AG04450 (cell line): ENCODE measurements around the gene CD46. TPM values are rescaled to one million over a fixed set of nuclear protein-coding genes. Genes with fewer than 3 reads are reported as not detected.

ENCODE experiments used
- CTCF ChIA-PET: fragments of 300-600, 350-600 bp; formaldehyde crosslinking; extraction: SDS; loops from one replicate; lab custom pipeline; 2022; ENCODE audit warnings: antibody characterized with exemption, inconsistent platforms; lab: Charles Lee
- POLR2A ChIA-PET: fragments of 350-600 bp; formaldehyde crosslinking; extraction: SDS; loops from one replicate; lab custom pipeline; 2021; ENCODE audit warnings: antibody characterized with exemption, inconsistent platforms; lab: Yijun Ruan, JAX
- DNase-seq: peaks from one replicate; pipeline ENCODE4 v3.0.0-alpha.2; 2011; ENCODE audit warnings: low read depth, low spot score
- H3K27ac ChIP-seq: one replicate; pipeline ENCODE4 v1.5.1; 2012; ENCODE audit warnings: low read depth, low read length, control low read depth
- H3K27me3 ChIP-seq: one replicate; pipeline ENCODE4 v1.6.0; 2012; ENCODE audit warnings: low read length; ENCODE audit not compliant: control insufficient read depth, insufficient read depth
- H3K4me3 ChIP-seq: 2 replicates; pipeline ENCODE4 v1.5.1; 2011; ENCODE audit warnings: mild to moderate bottlenecking, low read depth, low read length, control low read depth
- H3K9me3 ChIP-seq: 2 replicates; pipeline ENCODE4 v1.5.1; 2012; ENCODE audit warnings: low read length; ENCODE audit not compliant: control insufficient read depth, insufficient read depth
- CTCF ChIP-seq: IDR thresholded peaks from 2 replicates; pipeline ENCODE4 v1.5.1; 2011; ENCODE audit warnings: low read depth, low read length, control low read depth, inconsistent platforms
- polyA plus RNA-seq: library from polyadenylated mRNA; depleted of rRNA; stranded (reverse); fragments of >200 nt; gene quantifications from 2 replicates; pipeline ENCODE4 v1.2.3, GENCODE V29; 2011

CD46 gene
- polyA plus RNA-seq, 1 experiment: 148 TPM

- no peaks in the 10 kb centered on the region for H3K27me3 ChIP-seq
- ChIA-PET CTCF (interaction anchor here (0.7 to 0.8 kb wide), 2 partner anchors 43 to 210 kb away, joined by 3 to 15 read pairs; no protein-coding TSS in a partner anchor), POLR2A (interaction anchor here (0.6 kb wide), 1 partner anchor 121 kb away, joined by 3 read pairs; no protein-coding TSS in a partner anchor)
- no peak for TF ChIP-seq CTCF
- H3K9me3 ChIP-seq: no peaks in the 10 kb centered on the region; the same call in 1 of the 2 replicates
- DNase-seq: no peak
- H3K27ac ChIP-seq: no peak overlapping the region
- H3K4me3 ChIP-seq: peak overlapping the region; percentile 96
Measured at GRCh38 chr1:207753611-207754010, 1.8 kb downstream of the CD46 start.

GRCh38 chr1:207754011-207754410, 2.2 kb downstream of the CD46 start:
- no peak for TF ChIP-seq CTCF
- Histone ChIP-seq H3K27ac (no peak overlapping the region), H3K4me3 (peak overlapping the region; percentile 5; the same call in 1 of the 2 replicates), H3K9me3 (no peaks in the 10 kb centered on the region; the same call in 1 of the 2 replicates), H3K27me3 (no peaks in the 10 kb centered on the region)
- no peak for DNase-seq
- ChIA-PET CTCF (interaction anchor here (0.7 to 0.8 kb wide), 2 partner anchors 43 to 209 kb away, joined by 3 to 15 read pairs; no protein-coding TSS in a partner anchor), POLR2A (interaction anchor here (0.6 kb wide), 1 partner anchor 121 kb away, joined by 3 read pairs; no protein-coding TSS in a partner anchor)

DNA sequence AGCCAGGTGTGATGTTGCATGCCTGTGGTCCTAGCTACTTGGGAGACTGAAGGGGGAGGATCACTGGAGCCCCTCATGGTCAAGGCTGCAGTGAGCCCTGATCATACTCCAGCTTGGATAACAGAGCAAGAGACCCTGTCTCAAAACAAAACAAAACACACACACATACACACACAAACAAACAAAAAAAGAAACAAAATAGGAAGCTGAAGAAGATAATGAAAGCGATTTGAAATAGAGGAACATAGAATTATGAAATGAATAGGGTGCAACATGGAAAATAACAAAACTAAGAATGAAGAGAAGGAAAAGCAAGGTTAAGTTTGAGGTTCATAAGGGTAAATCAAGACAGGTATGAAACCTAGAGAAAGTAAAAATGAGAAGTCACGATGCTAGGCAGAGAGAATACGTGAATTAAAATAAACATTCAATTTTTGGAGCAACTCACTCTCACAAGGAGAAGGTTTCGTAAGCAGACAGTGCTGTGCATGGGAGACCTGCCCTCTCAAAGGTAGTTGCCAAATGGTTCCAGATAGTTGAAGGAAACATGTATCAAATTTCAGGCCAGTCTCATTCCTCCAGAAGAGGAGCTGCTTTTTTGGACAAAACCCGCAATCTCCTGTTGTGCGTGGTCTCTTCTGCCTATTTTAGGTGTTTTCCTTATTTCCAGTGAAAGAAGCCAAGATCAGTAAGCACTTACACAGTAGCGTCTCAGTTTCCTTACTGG, 3.3 kb downstream of the CD46 start:
- no peak overlapping the region for H3K4me3 ChIP-seq
- DNase-seq: no peak
- CTCF ChIA-PET: interaction anchor here (0.6 to 0.9 kb wide), 2 partner anchors 28 to 56 kb away, joined by 3 read pairs; no protein-coding TSS in a partner anchor
- no peak for TF ChIP-seq CTCF
- POLR2A ChIA-PET: no interaction called here
- H3K9me3 ChIP-seq: no peaks in the 10 kb centered on the region; the same call in 1 of the 2 replicates
- no peak overlapping the region for H3K27ac ChIP-seq
- H3K27me3 ChIP-seq: no peaks in the 10 kb centered on the region

DNA sequence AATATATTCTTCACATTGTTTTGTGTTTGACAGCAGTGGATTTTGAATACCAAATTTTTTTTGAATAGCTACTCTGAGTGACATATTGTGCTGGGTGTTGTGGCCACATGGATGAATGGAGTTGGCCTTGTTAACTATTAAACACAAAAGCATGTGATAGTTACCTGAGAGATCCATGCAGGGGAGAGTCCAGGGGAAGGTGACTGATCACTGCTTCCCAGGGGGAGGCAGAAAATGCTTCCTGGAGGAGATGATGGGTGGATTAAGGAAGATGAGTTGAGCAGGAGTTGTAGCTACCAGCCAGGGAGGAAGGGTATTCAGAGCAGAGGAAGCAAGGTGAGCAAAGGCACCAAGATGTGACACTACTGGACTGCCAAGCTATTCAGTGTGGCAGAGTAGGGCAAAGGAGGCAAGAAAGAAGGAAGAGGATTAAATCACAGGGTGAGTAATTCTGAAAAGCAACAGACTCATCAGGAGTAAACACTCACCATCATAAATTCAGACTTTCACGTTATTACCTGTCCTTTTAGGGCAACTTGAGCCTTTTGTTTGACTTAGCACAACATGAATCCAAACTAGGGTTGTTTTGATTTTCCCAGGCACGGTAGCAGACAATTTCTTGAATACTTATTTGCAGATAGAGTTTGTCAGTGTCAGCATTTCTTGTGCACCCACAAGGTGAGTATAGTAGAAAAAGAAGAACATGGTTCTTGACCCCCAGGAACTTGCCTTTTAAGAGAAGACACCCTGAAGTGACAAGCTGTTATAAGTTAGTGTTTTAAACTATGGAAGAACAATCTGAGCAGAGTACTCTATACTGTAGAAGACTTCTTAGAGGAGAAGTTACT, 4.2 kb downstream of the CD46 start:
- CTCF ChIA-PET: interaction anchor here (0.6 to 0.9 kb wide), 2 partner anchors 27 to 57 kb away, joined by 3 read pairs; no protein-coding TSS in a partner anchor
- H3K9me3 ChIP-seq: no peaks in the 10 kb centered on the region; the same call in 1 of the 2 replicates
- H3K4me3 ChIP-seq: no peak overlapping the region
- no peak for TF ChIP-seq CTCF
- POLR2A ChIA-PET: no interaction called here
- H3K27me3 ChIP-seq: no peaks in the 10 kb centered on the region
- no peak overlapping the region for H3K27ac ChIP-seq
- DNase-seq: no peak
